K562 (cell line): ENCODE measurements around the gene PDCD6IP. TPM values are rescaled to one million over a fixed set of nuclear protein-coding genes. Genes with fewer than 3 reads are reported as not detected.

ENCODE experiments used
- CEBPG ChIP-seq, 3 experiments: fragments of 200-800 bp in 1 of 3; sonication (Bioruptor generic) in 1 of 3; sonication (generic) in 1 of 3; formaldehyde crosslinking in 1 of 3; IDR thresholded peaks in 2 of 3; conservative IDR thresholded peaks in 1 of 3; 2 replicates each; pipeline versions ENCODE4 v1.6.1 to v1.8.0; 2016 to 2022; ENCODE audit warnings: missing compliant biosample characterization in 2 of 3, missing genetic modification characterization in 2 of 3, mild to moderate bottlenecking in 1 of 3, missing genetic modification reagents in 1 of 3
- MAFF ChIP-seq: IDR thresholded peaks from 2 replicates; pipeline ENCODE4 v1.6.1; 2012; ENCODE audit warnings: low read length, improper control_type of control experiment
- SOX6 ChIP-seq: fragments of 450-650 bp; IDR thresholded peaks from 2 replicates; pipeline ENCODE4 v1.6.1; 2014; ENCODE audit warnings: mild to moderate bottlenecking
- SRSF9 ChIP-seq: fragments of 200-400 bp; formaldehyde crosslinking; IDR thresholded peaks from 2 replicates; pipeline ENCODE4 v1.6.1; 2017; ENCODE audit warnings: low read depth, low read length, borderline replicate concordance
- polyA plus RNA-seq, 8 experiments: library from polyadenylated mRNA; depleted of rRNA in 4 of 8; stranded (reverse) in 5 of 8; unstranded in 3 of 8; fragments of >200 nt; fragmentation: Nextera tagmentation in 2 of 8; fragmentation: Illumina TruSeq in 1 of 8; extraction: Ambion mirVana in 2 of 8; extraction: Trizol in 1 of 8; gene quantifications; 2 replicates each; pipeline versions ENCODE4 v1.2.1 to v1.2.3, GENCODE V29; 2011 to 2014; ENCODE audit warnings: inconsistent platforms in 1 of 8, missing spikeins in 1 of 8
- total RNA-seq, 7 experiments: library from RNA; depleted of rRNA in 6 of 7; stranded (reverse); fragments of >200 nt in 6 of 7; fragmentation: Illumina TruSeq in 2 of 7; extraction: Trizol in 2 of 7; gene quantifications; 2 replicates each; pipeline versions ENCODE4 v1.2.1 to v1.2.3, GENCODE V29; 2011 to 2021; ENCODE audit warnings: low replicate concordance in 1 of 7
- TF ChIP-seq, protein P1 (sequence below), 2 experiments: IDR thresholded peaks in 1 of 2; conservative IDR thresholded peaks in 1 of 2; 2 replicates each; pipeline ENCODE4 v1.6.1; 2016; ENCODE audit warnings: low read depth in 2 of 2, mild to moderate bottlenecking in 1 of 2, missing compliant biosample characterization in 1 of 2, missing genetic modification characterization in 1 of 2, moderate library complexity in 1 of 2
- TF ChIP-seq, protein P2 (sequence below): sonication (generic); formaldehyde crosslinking; IDR thresholded peaks from 2 replicates; pipeline ENCODE4 v1.5.0; 2020; ENCODE audit warnings: missing genetic modification reagents
- TF ChIP-seq, protein P3 (sequence below), 2 experiments: fragments of 450-650 bp; formaldehyde crosslinking in 1 of 2; IDR thresholded peaks; 2 replicates each; pipeline versions ENCODE4 v1.4.0 to v1.6.1; 2014 to 2020; ENCODE audit warnings: mild to moderate bottlenecking in 2 of 2, borderline replicate concordance in 1 of 2, low read depth in 1 of 2
- TF ChIP-seq, protein P4 (sequence below): fragments of 450-650 bp; IDR thresholded peaks from 2 replicates; pipeline ENCODE4 v1.6.1; 2016; ENCODE audit warnings: missing biosample characterization, missing genetic modification characterization
- TF ChIP-seq, protein P5 (sequence below), 2 experiments: fragments of 450-650 bp in 1 of 2; sonication (generic) in 1 of 2; formaldehyde crosslinking in 1 of 2; IDR thresholded peaks in 1 of 2; conservative IDR thresholded peaks in 1 of 2; 2 replicates each; pipeline versions ENCODE4 v1.6.1 to v1.8.1; 2016 to 2023; ENCODE audit warnings: mild to moderate bottlenecking in 2 of 2, moderate library complexity in 2 of 2, inconsistent platforms in 1 of 2, missing genetic modification reagents in 1 of 2

PDCD6IP gene
- total and polyA plus RNA-seq, 9 of the 15 experiments (the other 6 are each of a cell fraction or from before 2014, with no cell fraction given), result 40.2 to 302 (median 122) TPM

DNA sequence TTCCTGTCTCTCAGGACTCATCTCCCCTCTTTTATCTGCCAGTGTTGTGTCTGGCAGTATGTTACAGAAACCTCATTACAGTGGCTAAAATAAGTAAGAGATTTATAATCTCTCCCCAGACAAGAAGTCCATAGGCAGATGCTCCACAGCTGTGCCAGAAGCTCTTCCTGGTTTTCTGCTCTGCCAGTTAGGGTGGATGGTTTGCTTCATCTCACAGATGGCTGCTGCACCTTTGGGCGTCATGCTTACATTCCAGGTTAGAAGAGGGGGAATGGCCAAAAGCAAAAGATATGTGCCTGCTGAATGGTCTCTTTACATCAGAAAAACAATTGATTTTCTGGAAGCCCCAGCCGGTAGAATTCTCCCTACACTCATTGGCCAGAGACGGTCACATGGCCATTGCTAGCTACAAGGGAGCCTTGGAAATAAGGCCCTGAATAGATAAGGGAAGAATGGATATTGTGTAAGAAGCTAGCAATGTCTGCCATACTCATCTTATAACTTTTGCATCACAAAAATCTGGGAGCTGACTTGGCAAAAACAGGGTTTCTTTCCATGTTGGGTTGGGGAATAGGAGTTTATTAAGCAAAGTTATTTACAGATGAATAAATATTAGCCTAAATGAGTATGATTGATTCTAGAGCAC lies 91.1 kb downstream of the PDCD6IP start (continued):
- TF ChIP-seq, protein P1, sequence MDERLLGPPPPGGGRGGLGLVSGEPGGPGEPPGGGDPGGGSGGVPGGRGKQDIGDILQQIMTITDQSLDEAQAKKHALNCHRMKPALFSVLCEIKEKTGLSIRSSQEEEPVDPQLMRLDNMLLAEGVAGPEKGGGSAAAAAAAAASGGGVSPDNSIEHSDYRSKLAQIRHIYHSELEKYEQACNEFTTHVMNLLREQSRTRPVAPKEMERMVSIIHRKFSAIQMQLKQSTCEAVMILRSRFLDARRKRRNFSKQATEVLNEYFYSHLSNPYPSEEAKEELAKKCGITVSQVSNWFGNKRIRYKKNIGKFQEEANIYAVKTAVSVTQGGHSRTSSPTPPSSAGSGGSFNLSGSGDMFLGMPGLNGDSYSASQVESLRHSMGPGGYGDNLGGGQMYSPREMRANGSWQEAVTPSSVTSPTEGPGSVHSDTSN (CRISPR knock-in tag; IDR thresholded peaks at IDR 0.05; ENCODE audit: low read depth), result no peak
- TF ChIP-seq, protein P1 (tag; conservative IDR thresholded peaks at IDR 0.05; ENCODE audit: low read depth), result no peak
- no peak for TF ChIP-seq SRSF9
- peak; percentile 59 for TF ChIP-seq MAFF
- TF ChIP-seq, protein P2, sequence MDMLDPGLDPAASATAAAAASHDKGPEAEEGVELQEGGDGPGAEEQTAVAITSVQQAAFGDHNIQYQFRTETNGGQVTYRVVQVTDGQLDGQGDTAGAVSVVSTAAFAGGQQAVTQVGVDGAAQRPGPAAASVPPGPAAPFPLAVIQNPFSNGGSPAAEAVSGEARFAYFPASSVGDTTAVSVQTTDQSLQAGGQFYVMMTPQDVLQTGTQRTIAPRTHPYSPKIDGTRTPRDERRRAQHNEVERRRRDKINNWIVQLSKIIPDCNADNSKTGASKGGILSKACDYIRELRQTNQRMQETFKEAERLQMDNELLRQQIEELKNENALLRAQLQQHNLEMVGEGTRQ (CRISPR knock-in tag), result peak; percentile 97
- peak; percentile 82 for TF ChIP-seq CEBPG (CRISPR knock-in tag; IDR thresholded peaks at IDR 0.05)
- peak; percentile 74 to 93 for TF ChIP-seq CEBPG (tag; conservative IDR thresholded peaks at IDR 0.05 in 1 of 2, IDR thresholded peaks at IDR 0.05 in 1 of 2)
- TF ChIP-seq, protein P3, sequence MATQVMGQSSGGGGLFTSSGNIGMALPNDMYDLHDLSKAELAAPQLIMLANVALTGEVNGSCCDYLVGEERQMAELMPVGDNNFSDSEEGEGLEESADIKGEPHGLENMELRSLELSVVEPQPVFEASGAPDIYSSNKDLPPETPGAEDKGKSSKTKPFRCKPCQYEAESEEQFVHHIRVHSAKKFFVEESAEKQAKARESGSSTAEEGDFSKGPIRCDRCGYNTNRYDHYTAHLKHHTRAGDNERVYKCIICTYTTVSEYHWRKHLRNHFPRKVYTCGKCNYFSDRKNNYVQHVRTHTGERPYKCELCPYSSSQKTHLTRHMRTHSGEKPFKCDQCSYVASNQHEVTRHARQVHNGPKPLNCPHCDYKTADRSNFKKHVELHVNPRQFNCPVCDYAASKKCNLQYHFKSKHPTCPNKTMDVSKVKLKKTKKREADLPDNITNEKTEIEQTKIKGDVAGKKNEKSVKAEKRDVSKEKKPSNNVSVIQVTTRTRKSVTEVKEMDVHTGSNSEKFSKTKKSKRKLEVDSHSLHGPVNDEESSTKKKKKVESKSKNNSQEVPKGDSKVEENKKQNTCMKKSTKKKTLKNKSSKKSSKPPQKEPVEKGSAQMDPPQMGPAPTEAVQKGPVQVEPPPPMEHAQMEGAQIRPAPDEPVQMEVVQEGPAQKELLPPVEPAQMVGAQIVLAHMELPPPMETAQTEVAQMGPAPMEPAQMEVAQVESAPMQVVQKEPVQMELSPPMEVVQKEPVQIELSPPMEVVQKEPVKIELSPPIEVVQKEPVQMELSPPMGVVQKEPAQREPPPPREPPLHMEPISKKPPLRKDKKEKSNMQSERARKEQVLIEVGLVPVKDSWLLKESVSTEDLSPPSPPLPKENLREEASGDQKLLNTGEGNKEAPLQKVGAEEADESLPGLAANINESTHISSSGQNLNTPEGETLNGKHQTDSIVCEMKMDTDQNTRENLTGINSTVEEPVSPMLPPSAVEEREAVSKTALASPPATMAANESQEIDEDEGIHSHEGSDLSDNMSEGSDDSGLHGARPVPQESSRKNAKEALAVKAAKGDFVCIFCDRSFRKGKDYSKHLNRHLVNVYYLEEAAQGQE (IDR thresholded peaks at IDR 0.05; ENCODE audit: borderline replicate concordance), result peak; percentile 53
- TF ChIP-seq, protein P3 (CRISPR knock-in tag; IDR thresholded peaks at IDR 0.05; ENCODE audit: low read depth), result no peak
- TF ChIP-seq, protein P4, sequence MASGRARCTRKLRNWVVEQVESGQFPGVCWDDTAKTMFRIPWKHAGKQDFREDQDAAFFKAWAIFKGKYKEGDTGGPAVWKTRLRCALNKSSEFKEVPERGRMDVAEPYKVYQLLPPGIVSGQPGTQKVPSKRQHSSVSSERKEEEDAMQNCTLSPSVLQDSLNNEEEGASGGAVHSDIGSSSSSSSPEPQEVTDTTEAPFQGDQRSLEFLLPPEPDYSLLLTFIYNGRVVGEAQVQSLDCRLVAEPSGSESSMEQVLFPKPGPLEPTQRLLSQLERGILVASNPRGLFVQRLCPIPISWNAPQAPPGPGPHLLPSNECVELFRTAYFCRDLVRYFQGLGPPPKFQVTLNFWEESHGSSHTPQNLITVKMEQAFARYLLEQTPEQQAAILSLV (tag), result 0 out of 2 replicates have a peak, but pooled peaks have one; percentile 37
- TF ChIP-seq, protein P5, sequence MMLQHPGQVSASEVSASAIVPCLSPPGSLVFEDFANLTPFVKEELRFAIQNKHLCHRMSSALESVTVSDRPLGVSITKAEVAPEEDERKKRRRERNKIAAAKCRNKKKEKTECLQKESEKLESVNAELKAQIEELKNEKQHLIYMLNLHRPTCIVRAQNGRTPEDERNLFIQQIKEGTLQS (IDR thresholded peaks at IDR 0.05), result peak; percentile 53; the same call in 1 of the 2 replicates
- TF ChIP-seq, protein P5 (CRISPR knock-in tag; conservative IDR thresholded peaks at IDR 0.05), result no peak
- TF ChIP-seq SOX6, result peak; percentile 45; the same call in 1 of the 2 replicates
